CD14-positive monocyte (primary cell): ENCODE measurements around the gene ADD2. TPM values are rescaled to one million over a fixed set of nuclear protein-coding genes. Genes with fewer than 3 reads are reported as not detected.

Experiments
- DNase-seq, 3 donors: peaks; one replicate each; pipeline ENCODE4 v3.0.0-alpha.2; 2011 to 2022
- H2AFZ ChIP-seq: 2 replicates; pipeline ENCODE4 v1.6.0; 2012; ENCODE audit warnings: mild to moderate bottlenecking, low read depth, low read length, inconsistent platforms; ENCODE audit not compliant: insufficient read depth, poor library complexity, severe bottlenecking
- H3K27ac ChIP-seq, 2 donors: 1 replicate in 1 of 2; 2 replicates in 1 of 2; pipeline ENCODE4 v1.5.1; 2012 to 2013; ENCODE audit warnings: low read length in 2 of 2, control low read depth in 1 of 2, inconsistent platforms in 1 of 2, low read depth in 1 of 2, mild to moderate bottlenecking in 1 of 2
- H3K27me3 ChIP-seq, 2 donors: one replicate each; pipeline versions ENCODE4 v1.6.0 to v1.6.1; 2011 to 2013; ENCODE audit warnings: low read length in 2 of 2; ENCODE audit not compliant: control insufficient read depth in 2 of 2, insufficient read depth in 2 of 2
- H3K36me3 ChIP-seq, 2 donors: replicated peaks in 1 of 2; 1 replicate in 1 of 2; 2 replicates in 1 of 2; pipeline versions ENCODE4 v1.5.1 to v1.6.1; 2012 to 2013; ENCODE audit warnings: low read length in 2 of 2, control low read depth in 1 of 2, inconsistent platforms in 1 of 2, mild to moderate bottlenecking in 1 of 2; ENCODE audit not compliant: insufficient read depth in 2 of 2, control insufficient read depth in 1 of 2
- H3K4me1 ChIP-seq, 2 donors: 1 replicate in 1 of 2; 2 replicates in 1 of 2; pipeline versions ENCODE4 v1.5.1 to v1.6.1; 2012 to 2013; ENCODE audit warnings: low read length in 2 of 2, control low read depth in 1 of 2, inconsistent platforms in 1 of 2, mild to moderate bottlenecking in 1 of 2, moderate library complexity in 1 of 2; ENCODE audit not compliant: insufficient read depth in 2 of 2, control insufficient read depth in 1 of 2
- H3K4me2 ChIP-seq: replicated peaks from 2 replicates; pipeline ENCODE3; 2012; ENCODE audit warnings: low read length, moderate library complexity, mild to moderate bottlenecking; ENCODE audit not compliant: poor library complexity, severe bottlenecking; ENCODE audit errors: extremely low read depth
- H3K4me3 ChIP-seq, 3 experiments: fragments of 200-600 bp in 1 of 3; sonication (generic) in 1 of 3; replicated peaks in 1 of 3; 1 replicate in 2 of 3; 2 replicates in 1 of 3; pipeline ENCODE4 v1.5.1; 2011 to 2013; ENCODE audit warnings: low read length in 3 of 3, mild to moderate bottlenecking in 3 of 3, control low read depth in 2 of 3, low read depth in 2 of 3, inconsistent platforms in 1 of 3, moderate library complexity in 1 of 3
- H3K79me2 ChIP-seq: 2 replicates; pipeline ENCODE4 v1.6.0; 2012; ENCODE audit warnings: mild to moderate bottlenecking, control low read depth, inconsistent platforms, low read length, moderate library complexity; ENCODE audit not compliant: insufficient read depth
- H3K9ac ChIP-seq: 2 replicates; pipeline ENCODE4 v1.6.0; 2017; ENCODE audit warnings: low read length, mild to moderate bottlenecking; ENCODE audit not compliant: insufficient read depth, poor library complexity, severe bottlenecking
- H3K9me3 ChIP-seq, 2 donors: replicated peaks in 1 of 2; 1 replicate in 1 of 2; 2 replicates in 1 of 2; pipeline versions ENCODE4 v1.5.1 to v1.6.1; 2012 to 2013; ENCODE audit warnings: low read length in 2 of 2, control low read depth in 1 of 2; ENCODE audit not compliant: control insufficient read depth in 1 of 2, insufficient read depth in 1 of 2
- H4K20me1 ChIP-seq: 2 replicates; pipeline ENCODE4 v1.6.0; 2012; ENCODE audit warnings: mild to moderate bottlenecking, low read length, control low read depth, moderate library complexity; ENCODE audit not compliant: insufficient read depth
- H3K27ac Mint-ChIP-seq, 7 donors: one replicate each; pipeline ENCODE4 v1.8.0; 2020; ENCODE audit warnings: mild to moderate bottlenecking in 7 of 7, mixed read lengths in 7 of 7, moderate library complexity in 6 of 7, inconsistent platforms in 2 of 7
- H3K27me3 Mint-ChIP-seq, 3 donors: one replicate each; pipeline ENCODE4 v1.8.0; 2021 to 2022; ENCODE audit warnings: low read depth in 3 of 3, mild to moderate bottlenecking in 3 of 3, mixed read lengths in 3 of 3, moderate library complexity in 3 of 3, inconsistent platforms in 1 of 3
- H3K36me3 Mint-ChIP-seq, 2 donors: one replicate each; pipeline ENCODE4 v1.8.0; 2020; ENCODE audit warnings: mixed read lengths in 2 of 2, inconsistent platforms in 1 of 2, mild to moderate bottlenecking in 1 of 2
- H3K4me1 Mint-ChIP-seq: one replicate; pipeline ENCODE4 v1.8.0; 2020; ENCODE audit warnings: mild to moderate bottlenecking, mixed read lengths
- H3K4me3 Mint-ChIP-seq, 2 donors: one replicate each; pipeline ENCODE4 v1.8.0; 2020; ENCODE audit warnings: mild to moderate bottlenecking in 2 of 2, mixed read lengths in 2 of 2, moderate library complexity in 1 of 2
- H3K9me3 Mint-ChIP-seq, 7 donors: one replicate each; pipeline ENCODE4 v1.8.0; 2020 to 2022; ENCODE audit warnings: mixed read lengths in 7 of 7, mild to moderate bottlenecking in 6 of 7, moderate library complexity in 6 of 7, inconsistent platforms in 2 of 7
- CTCF ChIP-seq: fragments of 200-600 bp; IDR thresholded peaks from one replicate; pipeline ENCODE4 v1.8.0; 2022; ENCODE audit warnings: antibody characterized with exemption, mild to moderate bottlenecking
- WGBS: methylation state at CpG from one replicate; pipeline ENCODE4 v1.1.5; 2013; ENCODE audit warnings: missing lambda C conversion rate; ENCODE audit not compliant: insufficient coverage; 5-methylcytosine and 5-hydroxymethylcytosine counted together
- intact Hi-C, 2 donors: fragments of 100-400 bp; cut with micrococcal nuclease; formaldehyde crosslinking; loops; one replicate each; pipeline versions ENCODE4 v1.15.0 to v1.15.1; 2023
- polyA plus RNA-seq, 3 donors: library from polyadenylated mRNA; depleted of rRNA in 1 of 3; unstranded in 2 of 3; stranded (reverse) in 1 of 3; fragments of 300-500 nt in 2 of 3; fragments of >200 nt in 1 of 3; fragmentation: Illumina TruSeq in 2 of 3; gene quantifications; 1 replicate in 2 of 3; 2 replicates in 1 of 3; pipeline ENCODE4 v1.2.3, GENCODE V29; 2012 to 2021

Gene ADD2
- polyA plus RNA-seq, 3 donors = 0.18 to 0.56 (median 0.26) TPM

- no peaks in the 10 kb centered on the region for H3K36me3 ChIP-seq
- Mint-ChIP-seq H3K27ac (no peak overlapping the region), H3K27me3 (peaks cover 6 to 16% (median 7%) of the 10 kb centered on the region in 3 donors), H3K4me3 (no peak overlapping the region), H3K36me3 (no peaks in the 10 kb centered on the region), H3K9me3 (peaks cover 0 to 6% (median 3%) of the 10 kb centered on the region in 7 donors), H3K4me1 (no peaks in the 10 kb centered on the region)
- no peaks in the 10 kb centered on the region for H3K4me1 ChIP-seq
- intact Hi-C loops = no loop called here
- peaks cover 3 to 4% of the 10 kb centered on the region in 2 donors for H3K27me3 ChIP-seq
- no peak for TF ChIP-seq CTCF
- no peak overlapping the region for H3K27ac ChIP-seq
- H3K9me3 ChIP-seq = no peaks in the 10 kb centered on the region
- H4K20me1 ChIP-seq = no peaks in the 10 kb centered on the region
- H3K4me2 ChIP-seq = no peak overlapping the region
- no peak overlapping the region for H3K4me3 ChIP-seq
- no peaks in the 10 kb centered on the region for H3K79me2 ChIP-seq
- no peak overlapping the region for H3K9ac ChIP-seq
- H2AFZ ChIP-seq = no peak overlapping the region
- no peak for DNase-seq
- WGBS = 100% methylated on average over 2 of the region's 3 CpGs
These were observed 23.6 kb downstream of the ADD2 start for GRCh38 chr2:70744397-70744796.

- Histone ChIP-seq H3K9ac (no peak overlapping the region), H3K4me3 (no peak overlapping the region), H3K36me3 (no peaks in the 10 kb centered on the region), H3K27ac (no peak overlapping the region), H3K79me2 (no peaks in the 10 kb centered on the region), H3K27me3 (peaks cover 3 to 4% of the 10 kb centered on the region in 2 donors), H3K9me3 (no peaks in the 10 kb centered on the region), H4K20me1 (no peaks in the 10 kb centered on the region), H3K4me2 (no peak overlapping the region), H3K4me1 (no peaks in the 10 kb centered on the region), H2AFZ (no peak overlapping the region)
- no peak for DNase-seq
- intact Hi-C loops = no loop called here
- Mint-ChIP-seq H3K27me3 (peaks cover 5 to 19% (median 6%) of the 10 kb centered on the region in 3 donors), H3K36me3 (no peaks in the 10 kb centered on the region), H3K4me1 (no peaks in the 10 kb centered on the region), H3K27ac (no peak overlapping the region), H3K9me3 (peaks cover 0 to 6% (median 3%) of the 10 kb centered on the region in 7 donors), H3K4me3 (no peak overlapping the region)
- no peak for TF ChIP-seq CTCF
These were observed 24.3 kb downstream of the ADD2 start for GRCh38 chr2:70743677-70744076.
